ENCODE results near the gene HDAC4. TPM values are rescaled to one million over a fixed set of nuclear protein-coding genes. Genes with fewer than 3 reads are reported as not detected.

Gene HDAC4
- total and polyA plus RNA-seq, 2 experiments from 2014 or later = 8.1 to 41.8 TPM

GRCh38 chr2:239302808-239303557, 97.8 kb downstream of the HDAC4 start:
- H3K36me3 Mint-ChIP-seq (ENCODE audit: low read depth) = peaks cover 8% of the 10 kb centered on the region; the same call in 2 of the 3 replicates
- H3K9me3 Mint-ChIP-seq = no peaks in the 10 kb centered on the region; the same call in 2 of the 3 replicates
- no peak overlapping the region for H3K27ac ChIP-seq (ENCODE audit: low read depth)
- H3K9me2 ChIP-seq (ENCODE audit: insufficient read depth) = no peaks in the 10 kb centered on the region
- H2AFZ ChIP-seq = no peak overlapping the region
- DNase-seq (ENCODE audit: low spot score) = no peak
- peaks cover 1% of the 10 kb centered on the region; the same call in 1 of the 2 replicates for H3K4me1 ChIP-seq (ENCODE audit: insufficient read depth)
- peaks cover 55% of the 10 kb centered on the region for H3K4me1 Mint-ChIP-seq
- no peaks in the 10 kb centered on the region for H3K27me3 ChIP-seq (ENCODE audit: insufficient read depth)
- H3K27ac Mint-ChIP-seq = 0 out of 2 replicates have a peak overlapping the region, but pooled peaks have one; percentile 82
- no peaks in the 10 kb centered on the region for H3K36me3 ChIP-seq (ENCODE audit: insufficient read depth)
- no peak for ATAC-seq
- no peak overlapping the region for H3K4me3 ChIP-seq
- H3K27me3 Mint-ChIP-seq (ENCODE audit: insufficient read depth, low read depth, poor library complexity) = peaks cover 4% of the 10 kb centered on the region
- no peak overlapping the region for H3K4me2 ChIP-seq
- TF ChIP-seq ZNF331 (CRISPR knock-in tag; IDR thresholded peaks at IDR 0.05; ENCODE audit: low read depth) (no peak), EZH2 (IDR thresholded peaks at IDR 0.05; ENCODE audit: low read depth, unreplicated experiment) (no peak), NANOG (IDR thresholded peaks at IDR 0.05; ENCODE audit: borderline replicate concordance) (no peak)
- H3K4me3 Mint-ChIP-seq = no peak overlapping the region; the same call in 2 of the 3 replicates
- peaks cover 93% of the 10 kb centered on the region for H3K79me2 ChIP-seq (replicated peaks; ENCODE audit: insufficient read depth)
- H4K20me1 ChIP-seq (replicated peaks; ENCODE audit: insufficient read depth) = peaks cover 20% of the 10 kb centered on the region
- H3F3A ChIP-seq (replicated peaks; ENCODE audit: low read depth) = no peaks in the 10 kb centered on the region

- H3K27ac Mint-ChIP-seq = peak overlapping the region; percentile 82
- peaks cover 57% of the 10 kb centered on the region for H3K4me1 Mint-ChIP-seq
- H3K79me2 ChIP-seq (replicated peaks; ENCODE audit: insufficient read depth) = peaks cover 93% of the 10 kb centered on the region
Measured at GRCh38 chr2:239302083-239302807, 98.6 kb downstream of the HDAC4 start.

More at GRCh38 chr2:239302083-239302807, 98.6 kb downstream of the HDAC4 start:
- H2AFZ ChIP-seq = no peak overlapping the region
- no peak for DNase-seq (ENCODE audit: low spot score)
- no peaks in the 10 kb centered on the region for H3F3A ChIP-seq (replicated peaks; ENCODE audit: low read depth)
- Mint-ChIP-seq H3K36me3 (ENCODE audit: low read depth) (peaks cover 5% of the 10 kb centered on the region; the same call in 2 of the 3 replicates), H3K27me3 (ENCODE audit: insufficient read depth, low read depth, poor library complexity) (peaks cover 4% of the 10 kb centered on the region), H3K4me3 (no peak overlapping the region), H3K9me3 (no peaks in the 10 kb centered on the region; the same call in 2 of the 3 replicates)
- no peak for TF ChIP-seq EZH2 (IDR thresholded peaks at IDR 0.05; ENCODE audit: low read depth, unreplicated experiment)
- TF ChIP-seq POLR2AphosphoS5 (IDR thresholded peaks at IDR 0.05; ENCODE audit: low read depth) = no peak
- TF ChIP-seq EZH2phosphoT487 (IDR thresholded peaks at IDR 0.05; ENCODE audit: unreplicated experiment) = no peak
- TF ChIP-seq ZNF114 (CRISPR knock-in tag; IDR thresholded peaks at IDR 0.05) = no peak
- no peak for TF ChIP-seq CTCF (conservative IDR thresholded peaks at IDR 0.05; ENCODE audit: low read depth in 2 of 2)
- no peak for TF ChIP-seq REST (IDR thresholded peaks at IDR 0.05; ENCODE audit: unreplicated experiment)
- no peak for TF ChIP-seq JUNB (IDR thresholded peaks at IDR 0.05; ENCODE audit: unreplicated experiment)
- no peak for TF ChIP-seq ETS1 (IDR thresholded peaks at IDR 0.05)
- TF ChIP-seq ZNF331 (CRISPR knock-in tag; IDR thresholded peaks at IDR 0.05; ENCODE audit: low read depth) = no peak
- no peak for ATAC-seq
- H3K27ac ChIP-seq (ENCODE audit: low read depth) = no peak overlapping the region
- H4K20me1 ChIP-seq (replicated peaks; ENCODE audit: insufficient read depth) = peaks cover 20% of the 10 kb centered on the region
- no peak overlapping the region for H3K4me2 ChIP-seq
- no peaks in the 10 kb centered on the region for H3K27me3 ChIP-seq (ENCODE audit: insufficient read depth)
- no peaks in the 10 kb centered on the region for H3K36me3 ChIP-seq (ENCODE audit: insufficient read depth)
- H3K9me2 ChIP-seq (ENCODE audit: insufficient read depth) = no peaks in the 10 kb centered on the region
- H3K4me3 ChIP-seq = no peak overlapping the region
- H3K4me1 ChIP-seq (ENCODE audit: insufficient read depth) = peaks cover 3% of the 10 kb centered on the region; the same call in 1 of the 2 replicates

Measured in GM23338 (cell line).